Measurements from ENCODE around the gene SPEM3.

GRCh38 chr17:7423679-7424078 lies 5.0 kb upstream of the SPEM3 start:
- no peak for TF ChIP-seq CTCF (conservative IDR thresholded peaks at IDR 0.05)
- TF ChIP-seq ZFX (IDR thresholded peaks at IDR 0.05), result no peak

Data from C4-2B (cell line).